ENCODE results near the gene NLRP11.

DNA sequence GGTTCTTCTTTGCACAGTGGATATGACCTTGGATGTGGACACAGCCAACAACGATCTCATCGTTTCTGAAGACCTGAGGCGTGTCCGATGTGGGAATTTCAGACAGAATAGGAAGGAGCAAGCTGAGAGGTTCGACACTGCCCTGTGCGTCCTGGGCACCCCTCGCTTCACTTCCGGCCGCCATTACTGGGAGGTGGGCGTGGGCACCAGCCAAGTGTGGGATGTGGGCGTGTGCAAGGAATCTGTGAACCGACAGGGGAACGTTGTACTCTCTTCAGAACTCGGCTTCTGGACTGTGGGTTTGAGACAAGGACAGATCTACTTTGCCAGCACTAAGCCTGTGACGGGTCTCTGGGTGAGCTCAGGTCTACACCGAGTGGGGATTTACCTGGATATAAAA is 53.5 kb downstream of the NLRP11 start:
- TF ChIP-seq CREB1 (CRISPR knock-in tag; IDR thresholded peaks at IDR 0.05; ENCODE audit: low read depth) (no peak), EZH2 (IDR thresholded peaks at IDR 0.05; ENCODE audit: low read depth, unreplicated experiment) (no peak), POLR2AphosphoS5 (IDR thresholded peaks at IDR 0.05; ENCODE audit: low read depth) (no peak), JUNB (IDR thresholded peaks at IDR 0.05; ENCODE audit: unreplicated experiment) (no peak), EZH2phosphoT487 (IDR thresholded peaks at IDR 0.05; ENCODE audit: unreplicated experiment) (no peak), NANOG (IDR thresholded peaks at IDR 0.05; ENCODE audit: borderline replicate concordance) (no peak), STAT1 (IDR thresholded peaks at IDR 0.05; ENCODE audit: unreplicated experiment) (no peak), ZNF331 (CRISPR knock-in tag; IDR thresholded peaks at IDR 0.05; ENCODE audit: low read depth) (no peak), ZNF114 (CRISPR knock-in tag; IDR thresholded peaks at IDR 0.05) (no peak)
- TF ChIP-seq, protein P1, sequence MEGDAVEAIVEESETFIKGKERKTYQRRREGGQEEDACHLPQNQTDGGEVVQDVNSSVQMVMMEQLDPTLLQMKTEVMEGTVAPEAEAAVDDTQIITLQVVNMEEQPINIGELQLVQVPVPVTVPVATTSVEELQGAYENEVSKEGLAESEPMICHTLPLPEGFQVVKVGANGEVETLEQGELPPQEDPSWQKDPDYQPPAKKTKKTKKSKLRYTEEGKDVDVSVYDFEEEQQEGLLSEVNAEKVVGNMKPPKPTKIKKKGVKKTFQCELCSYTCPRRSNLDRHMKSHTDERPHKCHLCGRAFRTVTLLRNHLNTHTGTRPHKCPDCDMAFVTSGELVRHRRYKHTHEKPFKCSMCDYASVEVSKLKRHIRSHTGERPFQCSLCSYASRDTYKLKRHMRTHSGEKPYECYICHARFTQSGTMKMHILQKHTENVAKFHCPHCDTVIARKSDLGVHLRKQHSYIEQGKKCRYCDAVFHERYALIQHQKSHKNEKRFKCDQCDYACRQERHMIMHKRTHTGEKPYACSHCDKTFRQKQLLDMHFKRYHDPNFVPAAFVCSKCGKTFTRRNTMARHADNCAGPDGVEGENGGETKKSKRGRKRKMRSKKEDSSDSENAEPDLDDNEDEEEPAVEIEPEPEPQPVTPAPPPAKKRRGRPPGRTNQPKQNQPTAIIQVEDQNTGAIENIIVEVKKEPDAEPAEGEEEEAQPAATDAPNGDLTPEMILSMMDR (conservative IDR thresholded peaks at IDR 0.05; ENCODE audit: low read depth in 2 of 2): no peak
- TF ChIP-seq, protein P2, sequence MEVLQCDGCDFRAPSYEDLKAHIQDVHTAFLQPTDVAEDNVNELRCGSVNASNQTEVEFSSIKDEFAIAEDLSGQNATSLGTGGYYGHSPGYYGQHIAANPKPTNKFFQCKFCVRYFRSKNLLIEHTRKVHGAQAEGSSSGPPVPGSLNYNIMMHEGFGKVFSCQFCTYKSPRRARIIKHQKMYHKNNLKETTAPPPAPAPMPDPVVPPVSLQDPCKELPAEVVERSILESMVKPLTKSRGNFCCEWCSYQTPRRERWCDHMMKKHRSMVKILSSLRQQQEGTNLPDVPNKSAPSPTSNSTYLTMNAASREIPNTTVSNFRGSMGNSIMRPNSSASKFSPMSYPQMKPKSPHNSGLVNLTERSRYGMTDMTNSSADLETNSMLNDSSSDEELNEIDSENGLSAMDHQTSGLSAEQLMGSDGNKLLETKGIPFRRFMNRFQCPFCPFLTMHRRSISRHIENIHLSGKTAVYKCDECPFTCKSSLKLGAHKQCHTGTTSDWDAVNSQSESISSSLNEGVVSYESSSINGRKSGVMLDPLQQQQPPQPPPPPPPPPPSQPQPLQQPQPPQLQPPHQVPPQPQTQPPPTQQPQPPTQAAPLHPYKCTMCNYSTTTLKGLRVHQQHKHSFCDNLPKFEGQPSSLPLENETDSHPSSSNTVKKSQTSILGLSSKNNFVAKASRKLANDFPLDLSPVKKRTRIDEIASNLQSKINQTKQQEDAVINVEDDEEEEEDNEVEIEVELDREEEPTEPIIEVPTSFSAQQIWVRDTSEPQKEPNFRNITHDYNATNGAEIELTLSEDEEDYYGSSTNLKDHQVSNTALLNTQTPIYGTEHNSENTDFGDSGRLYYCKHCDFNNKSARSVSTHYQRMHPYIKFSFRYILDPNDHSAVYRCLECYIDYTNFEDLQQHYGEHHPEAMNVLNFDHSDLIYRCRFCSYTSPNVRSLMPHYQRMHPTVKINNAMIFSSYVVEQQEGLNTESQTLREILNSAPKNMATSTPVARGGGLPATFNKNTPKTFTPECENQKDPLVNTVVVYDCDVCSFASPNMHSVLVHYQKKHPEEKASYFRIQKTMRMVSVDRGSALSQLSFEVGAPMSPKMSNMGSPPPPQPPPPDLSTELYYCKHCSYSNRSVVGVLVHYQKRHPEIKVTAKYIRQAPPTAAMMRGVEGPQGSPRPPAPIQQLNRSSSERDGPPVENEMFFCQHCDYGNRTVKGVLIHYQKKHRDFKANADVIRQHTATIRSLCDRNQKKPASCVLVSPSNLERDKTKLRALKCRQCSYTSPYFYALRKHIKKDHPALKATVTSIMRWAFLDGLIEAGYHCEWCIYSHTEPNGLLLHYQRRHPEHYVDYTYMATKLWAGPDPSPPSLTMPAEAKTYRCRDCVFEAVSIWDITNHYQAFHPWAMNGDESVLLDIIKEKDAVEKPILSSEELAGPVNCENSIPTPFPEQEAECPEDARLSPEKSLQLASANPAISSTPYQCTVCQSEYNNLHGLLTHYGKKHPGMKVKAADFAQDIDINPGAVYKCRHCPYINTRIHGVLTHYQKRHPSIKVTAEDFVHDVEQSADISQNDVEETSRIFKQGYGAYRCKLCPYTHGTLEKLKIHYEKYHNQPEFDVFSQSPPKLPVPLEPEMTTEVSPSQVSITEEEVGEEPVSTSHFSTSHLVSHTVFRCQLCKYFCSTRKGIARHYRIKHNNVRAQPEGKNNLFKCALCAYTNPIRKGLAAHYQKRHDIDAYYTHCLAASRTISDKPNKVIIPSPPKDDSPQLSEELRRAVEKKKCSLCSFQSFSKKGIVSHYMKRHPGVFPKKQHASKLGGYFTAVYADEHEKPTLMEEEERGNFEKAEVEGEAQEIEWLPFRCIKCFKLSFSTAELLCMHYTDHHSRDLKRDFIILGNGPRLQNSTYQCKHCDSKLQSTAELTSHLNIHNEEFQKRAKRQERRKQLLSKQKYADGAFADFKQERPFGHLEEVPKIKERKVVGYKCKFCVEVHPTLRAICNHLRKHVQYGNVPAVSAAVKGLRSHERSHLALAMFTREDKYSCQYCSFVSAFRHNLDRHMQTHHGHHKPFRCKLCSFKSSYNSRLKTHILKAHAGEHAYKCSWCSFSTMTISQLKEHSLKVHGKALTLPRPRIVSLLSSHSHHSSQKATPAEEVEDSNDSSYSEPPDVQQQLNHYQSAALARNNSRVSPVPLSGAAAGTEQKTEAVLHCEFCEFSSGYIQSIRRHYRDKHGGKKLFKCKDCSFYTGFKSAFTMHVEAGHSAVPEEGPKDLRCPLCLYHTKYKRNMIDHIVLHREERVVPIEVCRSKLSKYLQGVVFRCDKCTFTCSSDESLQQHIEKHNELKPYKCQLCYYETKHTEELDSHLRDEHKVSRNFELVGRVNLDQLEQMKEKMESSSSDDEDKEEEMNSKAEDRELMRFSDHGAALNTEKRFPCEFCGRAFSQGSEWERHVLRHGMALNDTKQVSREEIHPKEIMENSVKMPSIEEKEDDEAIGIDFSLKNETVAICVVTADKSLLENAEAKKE (CRISPR knock-in tag; IDR thresholded peaks at IDR 0.05): no peak
- TF ChIP-seq, protein P3, sequence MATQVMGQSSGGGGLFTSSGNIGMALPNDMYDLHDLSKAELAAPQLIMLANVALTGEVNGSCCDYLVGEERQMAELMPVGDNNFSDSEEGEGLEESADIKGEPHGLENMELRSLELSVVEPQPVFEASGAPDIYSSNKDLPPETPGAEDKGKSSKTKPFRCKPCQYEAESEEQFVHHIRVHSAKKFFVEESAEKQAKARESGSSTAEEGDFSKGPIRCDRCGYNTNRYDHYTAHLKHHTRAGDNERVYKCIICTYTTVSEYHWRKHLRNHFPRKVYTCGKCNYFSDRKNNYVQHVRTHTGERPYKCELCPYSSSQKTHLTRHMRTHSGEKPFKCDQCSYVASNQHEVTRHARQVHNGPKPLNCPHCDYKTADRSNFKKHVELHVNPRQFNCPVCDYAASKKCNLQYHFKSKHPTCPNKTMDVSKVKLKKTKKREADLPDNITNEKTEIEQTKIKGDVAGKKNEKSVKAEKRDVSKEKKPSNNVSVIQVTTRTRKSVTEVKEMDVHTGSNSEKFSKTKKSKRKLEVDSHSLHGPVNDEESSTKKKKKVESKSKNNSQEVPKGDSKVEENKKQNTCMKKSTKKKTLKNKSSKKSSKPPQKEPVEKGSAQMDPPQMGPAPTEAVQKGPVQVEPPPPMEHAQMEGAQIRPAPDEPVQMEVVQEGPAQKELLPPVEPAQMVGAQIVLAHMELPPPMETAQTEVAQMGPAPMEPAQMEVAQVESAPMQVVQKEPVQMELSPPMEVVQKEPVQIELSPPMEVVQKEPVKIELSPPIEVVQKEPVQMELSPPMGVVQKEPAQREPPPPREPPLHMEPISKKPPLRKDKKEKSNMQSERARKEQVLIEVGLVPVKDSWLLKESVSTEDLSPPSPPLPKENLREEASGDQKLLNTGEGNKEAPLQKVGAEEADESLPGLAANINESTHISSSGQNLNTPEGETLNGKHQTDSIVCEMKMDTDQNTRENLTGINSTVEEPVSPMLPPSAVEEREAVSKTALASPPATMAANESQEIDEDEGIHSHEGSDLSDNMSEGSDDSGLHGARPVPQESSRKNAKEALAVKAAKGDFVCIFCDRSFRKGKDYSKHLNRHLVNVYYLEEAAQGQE (IDR thresholded peaks at IDR 0.05; ENCODE audit: unreplicated experiment): no peak
- TF ChIP-seq, protein P4, sequence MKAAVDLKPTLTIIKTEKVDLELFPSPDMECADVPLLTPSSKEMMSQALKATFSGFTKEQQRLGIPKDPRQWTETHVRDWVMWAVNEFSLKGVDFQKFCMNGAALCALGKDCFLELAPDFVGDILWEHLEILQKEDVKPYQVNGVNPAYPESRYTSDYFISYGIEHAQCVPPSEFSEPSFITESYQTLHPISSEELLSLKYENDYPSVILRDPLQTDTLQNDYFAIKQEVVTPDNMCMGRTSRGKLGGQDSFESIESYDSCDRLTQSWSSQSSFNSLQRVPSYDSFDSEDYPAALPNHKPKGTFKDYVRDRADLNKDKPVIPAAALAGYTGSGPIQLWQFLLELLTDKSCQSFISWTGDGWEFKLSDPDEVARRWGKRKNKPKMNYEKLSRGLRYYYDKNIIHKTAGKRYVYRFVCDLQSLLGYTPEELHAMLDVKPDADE (IDR thresholded peaks at IDR 0.05): no peak

Data from GM23338 (cell line).